ENCODE measurements around the gene SORT1.
A peak's percentile ranks its signal among the peaks of the same experiment; 100 is the strongest.
"Not testable (repeated sequence)": the region's sequence is repeated elsewhere in the genome, so short reads cannot be mapped to it uniquely, and the experiment has no call there.

Gene SORT1

DNA sequence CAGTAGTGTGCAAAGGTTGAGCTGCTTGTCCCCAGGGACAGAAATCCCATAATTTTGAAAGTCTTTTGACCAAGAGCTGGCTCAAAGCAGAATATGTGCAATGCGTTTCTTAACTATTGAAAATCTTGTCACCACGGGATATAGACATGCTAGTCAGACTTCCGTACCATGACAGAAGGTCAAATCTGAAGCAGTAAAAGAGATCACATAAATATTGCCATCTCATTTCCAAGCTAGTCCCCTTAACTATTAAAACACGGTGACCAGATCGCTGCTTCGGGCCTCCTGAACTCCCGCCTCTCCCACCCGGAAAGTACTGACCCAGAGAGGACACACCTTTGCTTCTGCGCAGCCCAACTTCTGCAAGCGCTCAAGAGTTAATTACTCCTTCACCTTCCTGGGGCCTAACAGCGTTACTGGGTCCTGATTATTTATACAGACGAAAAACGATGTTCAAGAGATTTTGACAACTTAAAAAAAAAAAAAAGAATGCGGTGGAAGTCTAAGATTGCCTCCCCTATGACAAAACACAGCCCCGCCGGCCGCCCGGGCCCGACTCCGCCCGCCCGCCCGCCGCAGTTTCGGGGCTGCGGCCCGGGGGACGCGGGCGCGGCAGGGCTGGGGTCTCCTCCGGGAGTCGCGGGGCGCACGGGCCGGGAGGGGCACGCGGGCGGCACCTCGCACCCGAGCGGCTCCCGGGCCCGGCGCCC is 692 bp downstream of the SORT1 start:
- TF ChIP-seq, protein P1, sequence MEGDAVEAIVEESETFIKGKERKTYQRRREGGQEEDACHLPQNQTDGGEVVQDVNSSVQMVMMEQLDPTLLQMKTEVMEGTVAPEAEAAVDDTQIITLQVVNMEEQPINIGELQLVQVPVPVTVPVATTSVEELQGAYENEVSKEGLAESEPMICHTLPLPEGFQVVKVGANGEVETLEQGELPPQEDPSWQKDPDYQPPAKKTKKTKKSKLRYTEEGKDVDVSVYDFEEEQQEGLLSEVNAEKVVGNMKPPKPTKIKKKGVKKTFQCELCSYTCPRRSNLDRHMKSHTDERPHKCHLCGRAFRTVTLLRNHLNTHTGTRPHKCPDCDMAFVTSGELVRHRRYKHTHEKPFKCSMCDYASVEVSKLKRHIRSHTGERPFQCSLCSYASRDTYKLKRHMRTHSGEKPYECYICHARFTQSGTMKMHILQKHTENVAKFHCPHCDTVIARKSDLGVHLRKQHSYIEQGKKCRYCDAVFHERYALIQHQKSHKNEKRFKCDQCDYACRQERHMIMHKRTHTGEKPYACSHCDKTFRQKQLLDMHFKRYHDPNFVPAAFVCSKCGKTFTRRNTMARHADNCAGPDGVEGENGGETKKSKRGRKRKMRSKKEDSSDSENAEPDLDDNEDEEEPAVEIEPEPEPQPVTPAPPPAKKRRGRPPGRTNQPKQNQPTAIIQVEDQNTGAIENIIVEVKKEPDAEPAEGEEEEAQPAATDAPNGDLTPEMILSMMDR (IDR thresholded peaks at IDR 0.05; ENCODE audit: control insufficient read depth, insufficient read depth, low read depth, low read length, missing control alignments): no peak
- H3K4me3 ChIP-seq (ENCODE audit: control insufficient read depth, low read depth, low read length): peak overlapping the region; percentile 65
- no peak for DNase-seq (ENCODE audit: low read depth)

DNA sequence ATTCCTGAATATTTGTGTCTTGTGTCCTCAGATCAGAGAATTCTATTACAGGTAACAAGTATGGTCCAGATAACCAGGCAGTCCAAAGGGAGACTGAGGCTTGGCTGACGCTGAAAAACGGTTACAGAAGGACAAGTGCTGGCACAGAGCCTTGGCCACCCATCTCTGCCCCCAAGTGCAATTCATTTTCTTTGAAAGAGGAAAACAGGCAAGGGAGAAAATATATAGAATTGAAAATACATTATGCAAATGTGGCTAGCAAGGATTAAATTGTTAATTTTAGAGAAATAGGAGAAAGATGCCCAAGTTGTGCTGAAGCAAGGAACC is 1.2 kb downstream of the SORT1 start:
- no peak for DNase-seq (ENCODE audit: low read depth)
- no peak overlapping the region for H3K4me3 ChIP-seq (ENCODE audit: control insufficient read depth, low read depth, low read length)

DNA sequence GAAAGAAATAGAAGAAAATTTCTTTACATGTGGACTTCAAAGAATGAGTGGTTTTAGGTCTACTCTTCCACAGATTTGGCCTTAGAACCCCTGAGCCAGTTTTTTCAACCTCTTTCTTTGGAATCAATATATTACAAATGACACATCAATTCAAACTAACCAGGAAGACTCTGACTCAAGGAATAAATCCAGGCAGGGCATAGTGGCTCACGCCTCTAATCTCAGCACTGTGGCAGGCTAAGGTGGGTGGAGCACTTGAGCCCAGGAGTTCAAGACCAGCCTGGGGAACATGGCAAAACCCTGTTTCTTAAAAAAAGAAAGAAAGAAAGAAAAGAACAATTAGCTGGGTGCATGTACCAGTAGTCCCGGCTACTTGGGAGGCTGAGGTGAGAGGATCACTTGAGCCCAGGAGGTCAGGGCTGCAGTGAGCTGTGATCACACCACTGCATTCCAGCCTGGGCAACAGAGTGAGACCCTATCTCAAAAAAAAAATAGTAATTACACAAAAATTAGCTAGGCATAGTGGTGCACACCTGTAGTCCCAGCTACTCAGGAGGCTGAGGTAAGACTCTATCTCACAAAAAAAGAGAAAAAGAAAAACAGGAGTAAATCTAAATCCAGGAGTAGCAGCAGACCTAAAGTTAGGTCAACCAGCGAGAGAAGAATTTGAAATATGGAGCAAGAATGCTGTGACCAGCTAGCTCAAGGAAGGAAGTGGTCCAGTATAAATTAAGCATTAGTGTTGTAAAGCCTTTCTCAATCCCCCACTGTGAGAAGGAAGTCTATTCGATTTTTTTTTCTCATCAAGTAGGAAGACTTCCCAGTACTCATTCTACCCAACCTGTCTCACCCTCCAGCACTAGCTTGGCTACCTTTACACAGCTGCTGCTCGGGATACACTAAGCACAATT is 1.9 kb downstream of the SORT1 start:
- DNase-seq (ENCODE audit: low read depth): no peak
- H3K4me3 ChIP-seq (ENCODE audit: control insufficient read depth, low read depth, low read length): no peak overlapping the region

More for the DNA sequence above, 1.2 kb downstream of the SORT1 start:
- TF ChIP-seq, protein P1 (IDR thresholded peaks at IDR 0.05; ENCODE audit: control insufficient read depth, insufficient read depth, low read depth, low read length, missing control alignments): no peak

DNA sequence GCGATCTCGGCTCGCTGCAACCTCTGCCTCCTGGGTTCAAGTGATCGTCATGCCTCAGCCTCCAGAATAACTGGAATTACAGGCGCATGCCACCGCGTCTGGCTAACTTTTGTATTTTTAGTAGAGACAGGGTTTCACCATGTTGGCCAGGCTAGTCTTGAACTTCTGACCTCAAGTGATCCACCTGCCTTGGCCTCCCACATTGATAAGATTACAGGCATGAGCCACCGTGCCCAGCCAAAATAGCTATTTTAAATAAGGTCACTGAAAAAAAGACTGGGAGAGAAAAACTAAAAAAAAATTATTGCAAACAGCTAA is 2.5 kb downstream of the SORT1 start:
- H3K4me3 ChIP-seq (ENCODE audit: control insufficient read depth, low read depth, low read length); DNase-seq (ENCODE audit: low read depth): not testable (repeated sequence)

More for the DNA sequence above, 1.9 kb downstream of the SORT1 start:
- TF ChIP-seq, protein P1 (IDR thresholded peaks at IDR 0.05; ENCODE audit: control insufficient read depth, insufficient read depth, low read depth, low read length, missing control alignments): no peak

DNA sequence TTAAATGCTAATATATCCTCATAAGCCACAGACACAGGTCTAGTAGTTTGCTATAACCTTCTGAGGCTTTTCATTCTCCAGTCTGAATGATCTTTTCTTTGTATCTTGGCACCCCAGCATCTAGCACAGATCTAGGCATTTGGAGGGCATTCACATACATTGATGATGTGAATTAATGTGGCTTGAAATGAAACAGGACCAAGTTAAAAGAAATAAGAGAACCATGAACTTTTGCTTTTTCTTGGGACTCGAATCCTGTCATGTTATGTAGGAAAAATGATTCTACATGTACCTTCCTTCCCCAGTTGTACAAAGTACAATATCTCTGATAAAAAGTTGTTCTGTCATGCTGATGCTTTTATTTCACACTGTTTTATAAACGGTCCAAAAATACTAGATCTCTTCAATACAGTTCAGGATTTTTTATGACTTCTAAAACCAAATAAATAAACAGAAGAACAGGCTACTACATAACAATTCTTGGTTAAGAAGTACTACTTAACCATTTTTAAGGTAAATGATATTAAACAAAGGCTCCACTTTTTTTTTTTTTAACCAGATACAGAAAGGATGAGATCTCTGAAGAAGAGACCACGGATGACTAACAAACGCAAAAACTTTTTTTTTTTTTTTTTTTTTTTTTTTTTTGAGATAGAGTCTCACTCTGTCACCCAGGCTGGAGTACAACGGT is 3.0 kb downstream of the SORT1 start:
- TF ChIP-seq, protein P1 (IDR thresholded peaks at IDR 0.05; ENCODE audit: control insufficient read depth, insufficient read depth, low read depth, low read length, missing control alignments): no peak
- no peak overlapping the region for H3K4me3 ChIP-seq (ENCODE audit: control insufficient read depth, low read depth, low read length)
- DNase-seq (ENCODE audit: low read depth): no peak

DNA sequence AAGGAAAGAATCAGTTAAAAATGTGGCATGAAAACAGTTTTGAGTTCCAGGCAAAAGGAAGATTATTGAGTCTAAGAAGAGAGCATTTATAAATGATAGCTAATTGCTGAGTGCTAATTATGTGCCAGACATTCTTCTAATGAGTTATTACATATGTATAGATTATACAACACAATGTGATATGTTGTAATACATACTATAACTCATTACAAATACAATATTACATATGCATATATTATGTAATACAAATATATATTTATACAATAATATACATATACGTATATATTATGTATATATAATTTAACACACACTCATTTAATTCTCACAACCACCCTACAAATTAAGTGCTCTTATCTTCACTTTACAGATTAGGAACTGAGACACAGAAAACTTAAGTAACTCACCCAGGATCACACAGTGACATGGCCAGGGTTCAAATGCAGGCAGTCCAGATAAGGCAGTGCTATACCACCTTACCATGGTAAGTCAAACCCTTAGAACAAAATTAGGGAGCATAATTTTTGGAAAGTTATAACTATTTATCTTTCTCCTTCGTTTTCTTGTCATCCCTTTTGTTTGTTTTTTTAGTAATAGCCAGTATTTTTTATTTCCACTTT is 4.0 kb downstream of the SORT1 start:
- H3K4me3 ChIP-seq (ENCODE audit: control insufficient read depth, low read depth, low read length): no peak overlapping the region
- DNase-seq (ENCODE audit: low read depth): no peak
- TF ChIP-seq, protein P1 (IDR thresholded peaks at IDR 0.05; ENCODE audit: control insufficient read depth, insufficient read depth, low read depth, low read length, missing control alignments): no peak

Data from AG09309 (cell line).